ENCODE measurements around the gene GALNTL6.
"Not testable (repeated sequence)": the region's sequence is repeated elsewhere in the genome, so short reads cannot be mapped to it uniquely, and the experiment has no call there.

GALNTL6 gene

GRCh38 chr4:172776203-172776861 is 963.1 kb downstream of the GALNTL6 start:
- no peak for DNase-seq

DNA sequence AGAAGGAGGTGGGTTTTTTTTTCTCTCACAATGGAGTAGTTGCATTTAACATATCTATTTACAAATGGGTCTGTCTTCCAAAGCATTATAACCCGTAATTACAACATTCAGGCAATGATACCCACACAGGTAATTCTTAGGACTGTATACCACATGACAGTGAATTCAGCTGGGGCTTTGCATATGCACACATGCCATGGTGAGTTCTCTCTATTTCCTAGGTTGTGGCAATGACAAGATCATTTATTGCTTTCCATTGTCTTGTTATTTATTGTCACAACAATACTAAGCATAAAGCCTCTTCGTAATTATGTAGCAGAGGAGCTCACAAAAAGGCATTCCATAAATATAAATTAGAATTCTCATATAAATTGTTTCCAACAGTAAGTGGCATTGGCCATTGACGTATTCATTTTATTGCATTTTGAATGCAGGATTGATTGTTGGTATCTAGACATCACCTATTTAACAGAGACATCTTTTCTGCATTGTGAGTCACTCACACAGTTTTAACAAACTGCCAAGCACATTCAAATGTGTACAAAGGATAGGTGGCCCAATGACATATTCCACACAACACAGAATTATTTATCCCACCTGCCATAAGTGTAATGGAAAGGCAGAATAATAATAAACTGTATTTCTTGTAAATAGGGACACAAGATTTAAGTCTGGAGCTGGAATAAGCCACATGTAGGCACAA is 964.7 kb downstream of the GALNTL6 start:
- no peak for DNase-seq

DNA sequence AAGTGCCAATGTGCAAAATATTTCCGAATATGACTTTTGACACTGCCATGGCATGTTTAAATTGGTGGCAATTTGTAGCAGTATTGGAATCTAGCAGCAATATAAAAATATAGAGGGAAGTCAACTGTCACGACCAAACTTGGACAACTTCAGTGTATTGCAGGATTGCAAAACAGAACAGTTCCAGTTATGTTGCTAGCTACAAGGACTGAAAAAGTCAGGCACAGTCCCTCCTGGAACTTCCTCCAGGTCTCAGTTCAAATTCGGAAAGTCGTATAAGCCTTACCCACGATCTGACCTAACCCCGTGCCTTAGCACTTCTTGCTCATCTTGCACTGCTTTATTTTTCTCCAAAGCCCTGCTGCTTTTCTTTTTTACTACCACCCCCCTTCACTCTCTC is 965.4 kb downstream of the GALNTL6 start:
- DNase-seq, result no peak

- DNase-seq, result no peak
These were observed 967.4 kb downstream of the GALNTL6 start for GRCh38 chr4:172780566-172781081.

GRCh38 chr4:172785613-172786012 is 972.4 kb downstream of the GALNTL6 start:
- DNase-seq, result peak; percentile 43

- peak; percentile 33 for DNase-seq
These were observed 973.0 kb downstream of the GALNTL6 start for GRCh38 chr4:172786039-172786792.

GRCh38 chr4:172787111-172787510 is 973.9 kb downstream of the GALNTL6 start:
- no peak for DNase-seq

DNA sequence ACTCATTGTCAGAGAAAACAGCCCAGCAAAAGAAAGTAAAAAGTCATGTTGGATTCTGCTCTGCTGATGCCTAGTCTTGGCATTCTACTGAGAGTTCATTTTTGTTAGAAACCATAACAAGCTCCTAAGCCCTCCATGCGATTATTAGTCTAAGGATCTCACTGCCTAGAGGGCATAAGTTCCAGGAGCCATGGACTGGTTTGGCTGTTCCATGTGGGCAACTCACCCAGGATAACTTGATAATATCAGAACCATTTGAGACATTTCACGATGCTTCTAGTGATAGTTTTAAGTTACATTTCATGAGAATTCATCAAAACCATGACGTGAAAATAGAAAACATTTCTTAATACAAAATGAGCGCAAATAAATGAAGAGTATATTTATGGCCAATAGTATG is 978.6 kb downstream of the GALNTL6 start:
- no peak for DNase-seq

DNA sequence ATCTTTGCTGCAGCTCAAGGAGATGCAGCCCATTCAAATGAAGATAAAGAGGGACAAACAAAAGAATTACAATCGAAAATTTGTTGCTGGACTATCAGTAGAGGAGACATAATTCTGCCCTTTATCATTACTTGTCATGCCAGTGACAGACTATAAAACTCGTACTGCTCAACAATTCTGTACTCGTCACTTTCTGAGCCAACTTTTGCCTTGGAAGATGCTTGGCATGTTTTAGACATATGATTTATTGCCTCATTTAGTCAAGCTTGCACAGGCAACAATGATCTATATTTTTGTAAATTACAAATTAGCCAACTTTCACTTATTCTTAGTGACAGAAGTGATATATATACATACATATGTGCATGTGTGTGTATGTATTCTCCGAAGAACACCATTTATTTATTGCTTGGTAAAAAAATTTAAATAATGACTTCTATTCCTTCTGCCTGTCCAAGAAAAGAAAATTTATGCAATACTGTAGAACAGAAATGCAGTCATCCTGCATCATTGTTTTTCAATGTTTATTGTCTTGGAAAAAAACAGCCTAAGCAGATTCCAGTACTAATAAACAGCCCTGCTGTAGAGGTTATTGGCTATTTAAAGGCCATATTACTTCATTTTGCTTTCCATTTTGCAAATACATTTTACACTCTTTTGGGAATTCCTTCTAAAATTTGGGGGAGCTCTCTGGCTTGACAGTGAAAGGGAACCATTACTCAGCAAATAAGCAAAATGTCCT is 980.5 kb downstream of the GALNTL6 start:
- no peak for DNase-seq

GRCh38 chr4:172794307-172794703 is 981.1 kb downstream of the GALNTL6 start:
- DNase-seq, result no peak

DNA sequence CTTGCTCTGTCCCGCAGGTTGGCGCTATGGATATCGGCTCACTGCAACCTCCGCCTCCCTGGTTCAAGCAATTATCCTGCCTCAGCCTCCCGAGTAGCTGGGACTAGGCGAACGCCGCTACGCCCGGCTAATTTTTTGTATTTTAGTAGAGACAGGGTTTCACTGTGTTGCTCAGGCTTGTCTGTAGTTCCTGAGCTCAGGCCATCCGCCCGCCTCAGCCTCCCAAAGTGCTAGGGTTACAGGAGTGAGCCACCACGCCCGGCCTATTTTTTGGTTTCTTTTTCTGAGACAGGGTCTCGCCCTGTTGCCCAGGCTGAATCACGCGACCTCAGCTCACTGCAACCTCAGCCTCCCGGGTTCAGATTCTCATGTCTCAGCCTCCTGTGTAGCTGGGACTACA is 984.1 kb downstream of the GALNTL6 start:
- not testable (repeated sequence) for DNase-seq

- no peak for DNase-seq
These were observed 988.8 kb downstream of the GALNTL6 start for GRCh38 chr4:172802032-172802431.

GRCh38 chr4:172806841-172807240 is 993.6 kb downstream of the GALNTL6 start:
- no peak for DNase-seq

GRCh38 chr4:172808196-172808595 is 995.0 kb downstream of the GALNTL6 start:
- no peak for DNase-seq

GRCh38 chr4:172809319-172809718 is 996.1 kb downstream of the GALNTL6 start:
- no peak for DNase-seq

DNA sequence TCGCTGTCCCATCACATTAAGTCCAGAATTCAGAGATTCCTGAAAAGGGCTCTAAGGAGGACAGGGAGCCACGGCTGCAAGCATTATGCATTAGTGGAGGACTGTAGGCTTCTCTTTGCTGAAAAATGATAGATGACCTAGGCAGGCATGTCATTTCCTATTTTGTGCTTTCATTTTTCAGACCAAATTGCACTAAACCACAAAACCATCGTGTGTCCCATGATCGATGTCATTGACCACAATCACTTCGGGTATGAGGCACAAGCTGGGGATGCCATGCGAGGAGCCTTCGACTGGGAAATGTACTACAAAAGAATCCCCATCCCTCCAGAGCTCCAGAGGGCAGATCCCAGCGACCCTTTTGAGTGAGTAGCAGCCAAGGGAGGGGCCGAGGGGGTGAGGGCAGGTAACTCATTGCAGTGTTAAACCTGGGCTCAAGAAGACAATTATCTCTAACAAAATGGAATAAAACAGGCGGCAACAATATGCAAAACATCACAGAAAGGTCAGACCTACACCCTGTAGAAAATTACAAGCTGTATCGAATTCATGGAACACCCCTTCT is 1000.2 kb downstream of the GALNTL6 start:
- DNase-seq, result peak; percentile 12

GRCh38 chr4:172815499-172816164 is 1002.4 kb downstream of the GALNTL6 start:
- DNase-seq, result no peak

- no peak for DNase-seq
These were observed 1005.7 kb downstream of the GALNTL6 start for GRCh38 chr4:172818901-172819300.

- DNase-seq, result peak; percentile 28
These were observed 1006.1 kb downstream of the GALNTL6 start for GRCh38 chr4:172819353-172819752.

DNA sequence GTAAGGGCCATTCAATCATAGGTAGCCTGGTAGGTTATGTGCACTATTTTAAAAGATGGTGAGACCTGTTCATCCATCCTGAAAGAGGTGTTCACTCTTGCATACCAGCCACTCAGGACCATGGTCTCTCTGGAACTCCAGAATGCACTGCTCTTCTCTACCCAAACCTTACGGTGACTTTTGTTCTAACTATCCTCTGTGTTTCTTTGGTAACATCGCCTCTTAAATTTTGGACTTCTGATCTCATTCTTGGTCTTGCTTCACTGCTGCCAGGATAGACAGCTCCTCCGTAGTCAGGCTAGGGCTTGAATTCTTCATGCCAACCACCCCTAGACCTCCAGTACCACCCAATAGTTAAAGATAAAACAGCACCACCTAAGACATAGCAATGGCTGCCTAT is 1009.1 kb downstream of the GALNTL6 start:
- no peak for DNase-seq

GRCh38 chr4:172826346-172826745 is 1013.1 kb downstream of the GALNTL6 start:
- DNase-seq, result peak; percentile 29

GRCh38 chr4:172826861-172827260 is 1013.7 kb downstream of the GALNTL6 start:
- DNase-seq, result no peak

Measured in HCEC 1CT (cell line).